ENCODE measurements around the gene TECPR2.
A peak's percentile ranks its signal among the peaks of the same experiment; 100 is the strongest.

Gene TECPR2, protein sequence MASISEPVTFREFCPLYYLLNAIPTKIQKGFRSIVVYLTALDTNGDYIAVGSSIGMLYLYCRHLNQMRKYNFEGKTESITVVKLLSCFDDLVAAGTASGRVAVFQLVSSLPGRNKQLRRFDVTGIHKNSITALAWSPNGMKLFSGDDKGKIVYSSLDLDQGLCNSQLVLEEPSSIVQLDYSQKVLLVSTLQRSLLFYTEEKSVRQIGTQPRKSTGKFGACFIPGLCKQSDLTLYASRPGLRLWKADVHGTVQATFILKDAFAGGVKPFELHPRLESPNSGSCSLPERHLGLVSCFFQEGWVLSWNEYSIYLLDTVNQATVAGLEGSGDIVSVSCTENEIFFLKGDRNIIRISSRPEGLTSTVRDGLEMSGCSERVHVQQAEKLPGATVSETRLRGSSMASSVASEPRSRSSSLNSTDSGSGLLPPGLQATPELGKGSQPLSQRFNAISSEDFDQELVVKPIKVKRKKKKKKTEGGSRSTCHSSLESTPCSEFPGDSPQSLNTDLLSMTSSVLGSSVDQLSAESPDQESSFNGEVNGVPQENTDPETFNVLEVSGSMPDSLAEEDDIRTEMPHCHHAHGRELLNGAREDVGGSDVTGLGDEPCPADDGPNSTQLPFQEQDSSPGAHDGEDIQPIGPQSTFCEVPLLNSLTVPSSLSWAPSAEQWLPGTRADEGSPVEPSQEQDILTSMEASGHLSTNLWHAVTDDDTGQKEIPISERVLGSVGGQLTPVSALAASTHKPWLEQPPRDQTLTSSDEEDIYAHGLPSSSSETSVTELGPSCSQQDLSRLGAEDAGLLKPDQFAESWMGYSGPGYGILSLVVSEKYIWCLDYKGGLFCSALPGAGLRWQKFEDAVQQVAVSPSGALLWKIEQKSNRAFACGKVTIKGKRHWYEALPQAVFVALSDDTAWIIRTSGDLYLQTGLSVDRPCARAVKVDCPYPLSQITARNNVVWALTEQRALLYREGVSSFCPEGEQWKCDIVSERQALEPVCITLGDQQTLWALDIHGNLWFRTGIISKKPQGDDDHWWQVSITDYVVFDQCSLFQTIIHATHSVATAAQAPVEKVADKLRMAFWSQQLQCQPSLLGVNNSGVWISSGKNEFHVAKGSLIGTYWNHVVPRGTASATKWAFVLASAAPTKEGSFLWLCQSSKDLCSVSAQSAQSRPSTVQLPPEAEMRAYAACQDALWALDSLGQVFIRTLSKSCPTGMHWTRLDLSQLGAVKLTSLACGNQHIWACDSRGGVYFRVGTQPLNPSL (N-terminal part only)

DNA sequence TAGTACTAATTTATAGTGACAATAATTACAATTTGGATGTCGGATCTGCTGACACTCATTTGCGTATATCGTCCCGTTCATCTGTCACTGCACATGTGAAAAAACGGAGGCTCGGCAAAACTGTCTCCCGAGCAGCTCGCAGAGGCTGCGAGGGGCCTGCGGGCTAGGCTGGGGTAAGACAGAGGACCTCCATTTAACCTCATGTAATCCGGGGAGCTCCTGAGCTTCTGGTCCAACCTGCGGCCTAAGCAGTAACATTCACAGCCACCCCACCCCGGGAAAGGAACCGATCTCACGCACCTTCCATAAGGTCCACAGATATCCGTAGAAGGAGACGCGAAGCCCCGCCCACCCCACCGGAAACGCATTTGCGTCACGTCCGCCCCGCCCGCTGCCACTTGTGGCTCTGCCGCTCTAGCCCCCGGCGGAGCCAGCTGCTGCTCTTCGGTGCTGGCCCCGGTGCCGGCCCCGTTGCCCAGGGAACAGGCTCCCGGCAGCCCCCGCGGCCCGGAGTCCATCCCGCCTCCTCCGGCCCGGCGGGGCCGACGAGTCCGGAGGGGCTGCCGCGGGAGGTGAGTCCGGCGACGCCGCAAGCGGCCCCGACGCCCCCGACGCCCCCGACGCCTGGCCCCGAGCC is at the start of gene TECPR2, which contains the start of gene CINP:
TSS of gene TECPR2 (plus strand) at position 397 of the 637 bp plus-strand sequence. CDS start 13,781 bp downstream, outside the sequence.
TSS of gene CINP (minus strand) at position 346 of the 637 bp plus-strand sequence. CDS start at position 307, 39 bp downstream.
- Histone ChIP-seq H3K4me1 (ENCODE audit: insufficient read depth, low read length) (peaks cover 6% of the 10 kb centered on the region), H3K9ac (ENCODE audit: low read depth, low read length) (peak within 1 kb of the TSS; percentile 98), H3K36me3 (ENCODE audit: insufficient read depth, low read length) (peaks cover 2% of the 10 kb centered on the region; the same call in 1 of the 2 replicates), H3K9me3 (ENCODE audit: control insufficient read depth, insufficient read depth, low read length) (no peaks in the 10 kb centered on the region)

DNA sequence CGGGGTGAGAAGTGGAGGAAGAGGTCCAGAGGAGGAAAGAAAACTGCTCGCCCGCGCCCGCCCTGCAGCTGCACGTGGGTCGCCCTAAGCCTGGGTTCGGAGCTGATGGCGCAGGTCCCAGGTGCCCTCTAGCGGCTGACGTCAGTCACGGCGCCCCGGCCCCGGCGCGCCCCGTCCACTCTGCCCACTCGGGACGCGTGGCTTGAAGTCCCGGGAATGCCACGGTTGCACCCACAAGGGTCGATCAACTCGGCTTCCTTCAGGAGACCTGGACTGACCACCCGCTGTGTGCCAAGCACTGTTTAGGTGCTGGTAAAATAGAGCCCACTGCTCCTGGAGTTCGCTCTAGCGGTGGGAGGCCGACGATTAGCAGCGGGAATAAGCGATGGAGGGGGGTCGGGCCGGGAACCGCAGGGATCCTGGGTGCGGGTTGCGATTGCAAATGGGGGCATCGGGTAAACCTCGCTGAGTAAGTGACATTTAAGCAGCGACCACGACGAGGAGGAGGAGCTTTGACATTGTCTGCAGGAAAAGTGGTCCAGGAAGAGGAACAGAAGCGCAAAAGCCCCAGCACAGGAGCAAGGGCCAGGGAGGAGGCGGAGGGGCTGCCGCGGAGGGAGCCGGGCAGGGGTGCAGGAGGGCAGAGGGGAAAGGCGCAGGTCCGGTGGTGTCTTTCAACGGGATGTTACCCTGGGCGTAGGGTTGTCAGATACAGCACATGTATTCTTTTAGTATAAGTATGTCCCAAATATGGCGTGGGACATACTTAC is 48.3 kb upstream of the TECPR2 start:
- H3K9ac ChIP-seq (ENCODE audit: low read depth, low read length) = peak overlapping the region; percentile 75
- H3K4me1 ChIP-seq (ENCODE audit: insufficient read depth, low read length) = no peaks in the 10 kb centered on the region
- H3K9me3 ChIP-seq (ENCODE audit: control insufficient read depth, insufficient read depth, low read length) = no peaks in the 10 kb centered on the region
- H3K36me3 ChIP-seq (ENCODE audit: insufficient read depth, low read length) = no peaks in the 10 kb centered on the region

DNA sequence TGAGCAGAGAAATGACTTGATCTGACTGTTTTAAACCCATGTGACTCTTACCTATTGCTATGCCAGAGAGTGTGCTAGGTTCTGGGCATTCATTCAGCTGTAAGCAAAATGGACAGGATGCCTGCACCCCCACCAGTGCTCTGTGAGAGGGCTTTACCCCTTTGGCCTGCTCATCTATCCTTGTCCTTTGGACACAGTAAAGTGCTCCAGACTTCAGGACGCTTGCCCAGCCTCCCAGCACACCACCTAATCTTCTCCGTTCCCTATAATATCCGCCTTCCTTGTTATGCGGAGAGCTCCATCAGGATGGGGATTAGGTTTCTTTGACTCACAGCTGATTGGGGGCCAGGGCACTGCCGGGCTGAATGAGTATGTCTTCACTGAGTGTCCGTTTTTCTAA is 47.6 kb upstream of the TECPR2 start:
- Histone ChIP-seq H3K36me3 (ENCODE audit: insufficient read depth, low read length) (no peaks in the 10 kb centered on the region), H3K9ac (ENCODE audit: low read depth, low read length) (peak overlapping the region; percentile 75; the same call in 1 of the 2 replicates), H3K9me3 (ENCODE audit: control insufficient read depth, insufficient read depth, low read length) (no peaks in the 10 kb centered on the region), H3K4me1 (ENCODE audit: insufficient read depth, low read length) (no peaks in the 10 kb centered on the region; the same call in 1 of the 2 replicates)

DNA sequence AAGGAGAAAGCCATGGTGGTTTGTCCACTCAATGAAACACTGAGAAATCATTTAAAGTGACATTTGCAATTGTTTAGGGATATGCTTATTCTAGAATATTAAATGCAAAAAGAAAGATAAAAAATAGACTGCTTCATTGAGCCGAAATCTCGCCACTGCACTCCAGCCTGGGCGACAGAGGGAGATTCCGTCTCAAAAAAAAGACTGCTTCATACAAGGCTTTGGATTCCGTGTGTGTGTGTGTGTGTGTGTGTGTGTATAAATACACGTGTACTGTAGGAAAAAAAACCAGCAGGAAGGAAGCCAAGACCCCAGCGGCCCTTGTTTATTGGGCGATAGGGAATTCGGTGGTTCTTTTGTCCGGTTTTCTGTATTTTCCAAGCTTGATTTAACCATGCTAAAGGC is 46.4 kb upstream of the TECPR2 start:
- Histone ChIP-seq H3K9me3 (ENCODE audit: control insufficient read depth, insufficient read depth, low read length) (no peaks in the 10 kb centered on the region), H3K4me1 (ENCODE audit: insufficient read depth, low read length) (peaks cover 5% of the 10 kb centered on the region; the same call in 1 of the 2 replicates), H3K9ac (ENCODE audit: low read depth, low read length) (peak overlapping the region; percentile 62), H3K36me3 (ENCODE audit: insufficient read depth, low read length) (no peaks in the 10 kb centered on the region)

DNA sequence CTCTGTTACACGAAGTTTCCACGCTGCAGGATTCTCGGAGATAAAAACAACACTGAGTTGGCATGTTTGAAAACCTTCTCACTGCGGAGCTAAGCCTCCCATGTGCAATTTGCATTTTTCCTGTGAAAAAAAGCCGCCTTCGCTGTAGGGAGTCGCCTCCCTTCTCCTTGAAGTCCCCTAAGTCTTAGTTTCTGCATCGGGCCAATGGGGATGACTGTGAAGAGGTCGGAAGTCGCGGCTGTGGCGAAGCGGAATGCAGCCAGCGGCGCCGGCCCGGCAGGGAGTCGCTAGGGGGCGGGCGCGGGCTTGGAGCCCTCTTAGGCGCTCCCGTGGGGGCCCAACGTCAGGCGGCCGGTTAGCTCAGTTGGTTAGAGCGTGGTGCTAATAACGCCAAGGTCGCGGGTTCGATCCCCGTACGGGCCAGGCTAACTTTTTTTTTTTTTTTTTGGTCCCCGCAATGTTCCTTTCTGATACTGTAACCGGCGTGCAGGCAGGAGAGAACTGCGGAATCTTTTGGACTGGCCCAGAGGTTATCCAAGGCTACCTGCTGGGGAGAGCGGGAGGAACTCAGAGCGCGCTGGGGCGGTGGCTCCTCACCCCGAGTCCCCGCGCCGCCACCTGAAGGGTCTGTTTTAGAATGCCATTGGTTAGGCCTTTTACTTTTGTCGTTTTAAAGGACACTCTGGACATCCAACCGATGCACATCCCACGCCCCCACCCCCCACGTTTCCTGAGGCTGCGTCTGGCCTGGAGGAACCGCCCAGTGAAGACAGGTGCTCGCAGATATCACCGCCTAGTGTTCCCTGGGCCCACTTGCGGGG is 45.8 kb upstream of the TECPR2 start:
- Histone ChIP-seq H3K36me3 (ENCODE audit: insufficient read depth, low read length) (no peaks in the 10 kb centered on the region), H3K4me1 (ENCODE audit: insufficient read depth, low read length) (peaks cover 5% of the 10 kb centered on the region; the same call in 1 of the 2 replicates), H3K9ac (ENCODE audit: low read depth, low read length) (peak overlapping the region; percentile 62), H3K9me3 (ENCODE audit: control insufficient read depth, insufficient read depth, low read length) (no peaks in the 10 kb centered on the region)

DNA sequence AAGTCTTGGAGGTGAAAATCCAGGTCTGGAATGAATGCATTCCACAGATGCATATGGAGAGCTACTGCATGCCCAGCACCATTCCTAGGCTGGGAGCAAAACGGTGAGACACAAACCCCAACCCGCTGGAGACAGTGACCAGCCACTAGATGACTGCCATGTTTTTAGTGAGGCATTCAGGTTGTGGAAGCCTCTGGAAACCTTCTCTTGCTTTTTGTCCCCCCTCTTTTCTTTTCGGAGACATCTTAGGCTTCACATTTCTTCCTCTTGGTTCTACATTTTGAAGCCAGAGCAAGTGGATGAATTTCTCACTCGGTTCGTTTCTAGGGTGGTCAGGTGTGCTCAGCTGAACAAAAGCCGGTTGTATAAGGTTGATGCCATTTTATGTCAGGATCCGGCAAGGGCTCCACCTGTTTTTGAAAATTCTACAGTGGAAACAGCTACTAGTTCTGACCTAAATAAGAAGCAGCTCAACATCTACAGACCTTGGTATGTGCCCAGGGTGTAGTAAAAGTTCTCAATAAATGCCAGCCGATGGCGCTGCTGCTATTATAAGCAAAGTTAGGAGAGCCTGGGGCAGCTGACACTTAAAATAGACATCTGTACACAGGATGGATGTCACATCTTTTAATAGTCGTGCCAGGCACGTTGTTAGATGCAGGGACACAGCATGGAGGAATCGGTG is 45.0 kb upstream of the TECPR2 start:
- Histone ChIP-seq H3K9ac (ENCODE audit: low read depth, low read length) (peak overlapping the region; percentile 55), H3K4me1 (ENCODE audit: insufficient read depth, low read length) (peaks cover 5% of the 10 kb centered on the region; the same call in 1 of the 2 replicates), H3K9me3 (ENCODE audit: control insufficient read depth, insufficient read depth, low read length) (no peaks in the 10 kb centered on the region)

DNA sequence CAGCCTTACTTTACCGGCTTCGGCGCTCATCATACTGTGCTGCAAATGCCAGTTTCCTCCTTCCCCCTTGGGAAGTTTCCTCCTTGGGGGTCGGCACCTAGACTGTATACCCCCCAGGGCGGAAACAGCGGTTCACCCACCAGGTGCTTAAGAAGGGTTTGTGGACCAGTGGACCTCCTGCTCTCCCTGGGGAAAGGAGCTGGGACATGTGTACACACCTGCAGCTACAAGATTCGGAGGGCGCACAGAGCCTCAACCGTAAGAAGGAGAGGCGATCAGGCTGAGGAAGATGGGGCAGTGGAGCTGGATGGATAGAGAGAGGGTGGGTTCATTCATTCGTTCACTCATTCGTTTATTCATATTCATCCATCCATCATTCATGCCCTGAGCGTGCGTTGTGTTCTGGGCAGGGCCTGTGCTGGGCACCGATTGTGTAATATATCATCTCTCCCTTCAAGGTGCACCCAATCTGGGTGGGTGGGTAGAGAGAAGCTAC is 43.9 kb upstream of the TECPR2 start:
- H3K4me1 ChIP-seq (ENCODE audit: insufficient read depth, low read length) = peaks cover 5% of the 10 kb centered on the region; the same call in 1 of the 2 replicates
- H3K9me3 ChIP-seq (ENCODE audit: control insufficient read depth, insufficient read depth, low read length) = no peaks in the 10 kb centered on the region

More for the DNA sequence above, 45.0 kb upstream of the TECPR2 start:
- H3K36me3 ChIP-seq (ENCODE audit: insufficient read depth, low read length) = no peaks in the 10 kb centered on the region

DNA sequence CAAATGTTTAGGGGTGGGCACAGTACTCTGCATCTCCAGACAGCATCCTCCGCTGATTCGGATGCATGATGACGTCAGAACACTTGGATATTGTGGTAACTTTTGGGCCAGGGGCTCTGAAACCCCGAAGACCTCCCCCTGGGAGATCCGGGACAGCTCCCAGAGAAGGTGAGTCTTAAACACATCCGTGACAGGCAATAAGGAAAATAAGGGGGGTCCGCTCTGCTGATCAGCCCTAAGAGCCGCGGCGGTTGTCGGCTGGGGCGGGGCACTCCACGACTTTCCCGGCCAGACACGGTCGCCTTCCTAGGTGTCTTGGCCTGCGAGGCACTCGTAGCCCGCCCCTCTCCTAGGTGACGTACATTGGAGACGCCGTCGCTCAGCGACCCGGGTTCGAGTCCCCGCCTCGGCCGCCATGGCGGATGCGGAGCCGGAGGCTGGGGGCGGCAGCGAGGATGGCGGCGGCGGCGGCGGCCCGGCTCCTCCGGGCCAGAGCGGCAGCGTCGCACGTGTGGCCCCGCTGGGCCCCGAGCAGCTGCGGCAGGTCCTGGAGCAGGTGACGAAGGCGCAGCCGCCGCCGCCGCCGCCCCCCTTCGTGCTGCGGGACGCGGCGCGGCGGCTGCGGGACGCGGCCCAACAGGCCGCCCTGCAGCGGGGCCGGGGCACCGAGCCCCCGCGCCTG is 43.2 kb upstream of the TECPR2 start, which contains the start of gene ZNF839:
TSS of gene ZNF839 (plus strand) at position 396 of the 682 bp plus-strand sequence. CDS start at position 416, 20 bp downstream.
- Histone ChIP-seq H3K36me3 (ENCODE audit: insufficient read depth, low read length) (no peaks in the 10 kb centered on the region), H3K9ac (ENCODE audit: low read depth, low read length) (peak within 1 kb of the TSS; percentile 93), H3K9me3 (ENCODE audit: control insufficient read depth, insufficient read depth, low read length) (no peaks in the 10 kb centered on the region), H3K4me1 (ENCODE audit: insufficient read depth, low read length) (peaks cover 5% of the 10 kb centered on the region; the same call in 1 of the 2 replicates)

More for the DNA sequence above, 43.9 kb upstream of the TECPR2 start:
- peak overlapping the region; percentile 93 for H3K9ac ChIP-seq (ENCODE audit: low read depth, low read length)
- H3K36me3 ChIP-seq (ENCODE audit: insufficient read depth, low read length) = no peaks in the 10 kb centered on the region

DNA sequence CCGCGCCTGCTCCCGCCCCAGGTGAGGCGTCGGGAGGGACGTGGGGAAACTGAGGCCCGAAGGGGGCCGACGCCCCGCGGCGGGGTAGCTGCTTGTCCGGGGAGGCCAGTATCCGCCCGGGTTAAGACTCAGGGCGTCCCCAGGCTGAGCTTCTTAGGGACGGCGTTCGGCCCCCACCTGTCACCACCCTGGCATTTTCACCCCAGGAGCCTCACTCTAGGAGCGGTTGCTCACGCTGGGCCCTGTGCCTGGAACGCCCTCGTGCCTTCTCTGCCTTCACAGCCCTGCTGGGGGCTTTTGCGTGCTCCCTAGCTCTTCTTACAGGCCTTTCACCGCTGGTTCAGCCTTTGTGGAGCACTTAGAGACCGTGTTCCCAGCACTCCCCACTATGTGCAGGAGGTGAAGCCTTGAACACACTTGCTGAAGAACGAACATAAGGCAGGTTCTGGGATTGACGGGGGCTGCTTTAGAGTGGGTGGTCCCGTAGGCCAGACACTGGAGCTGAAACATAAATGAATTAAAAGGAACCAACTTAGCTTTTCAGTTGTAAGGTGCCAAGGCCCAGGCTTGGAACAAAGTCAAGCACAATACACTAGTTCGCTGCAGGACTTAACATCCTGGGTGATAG is 42.6 kb upstream of the TECPR2 start:
- Histone ChIP-seq H3K36me3 (ENCODE audit: insufficient read depth, low read length) (no peaks in the 10 kb centered on the region), H3K9me3 (ENCODE audit: control insufficient read depth, insufficient read depth, low read length) (no peaks in the 10 kb centered on the region), H3K4me1 (ENCODE audit: insufficient read depth, low read length) (peaks cover 5% of the 10 kb centered on the region; the same call in 1 of the 2 replicates), H3K9ac (ENCODE audit: low read depth, low read length) (peak overlapping the region; percentile 93)

DNA sequence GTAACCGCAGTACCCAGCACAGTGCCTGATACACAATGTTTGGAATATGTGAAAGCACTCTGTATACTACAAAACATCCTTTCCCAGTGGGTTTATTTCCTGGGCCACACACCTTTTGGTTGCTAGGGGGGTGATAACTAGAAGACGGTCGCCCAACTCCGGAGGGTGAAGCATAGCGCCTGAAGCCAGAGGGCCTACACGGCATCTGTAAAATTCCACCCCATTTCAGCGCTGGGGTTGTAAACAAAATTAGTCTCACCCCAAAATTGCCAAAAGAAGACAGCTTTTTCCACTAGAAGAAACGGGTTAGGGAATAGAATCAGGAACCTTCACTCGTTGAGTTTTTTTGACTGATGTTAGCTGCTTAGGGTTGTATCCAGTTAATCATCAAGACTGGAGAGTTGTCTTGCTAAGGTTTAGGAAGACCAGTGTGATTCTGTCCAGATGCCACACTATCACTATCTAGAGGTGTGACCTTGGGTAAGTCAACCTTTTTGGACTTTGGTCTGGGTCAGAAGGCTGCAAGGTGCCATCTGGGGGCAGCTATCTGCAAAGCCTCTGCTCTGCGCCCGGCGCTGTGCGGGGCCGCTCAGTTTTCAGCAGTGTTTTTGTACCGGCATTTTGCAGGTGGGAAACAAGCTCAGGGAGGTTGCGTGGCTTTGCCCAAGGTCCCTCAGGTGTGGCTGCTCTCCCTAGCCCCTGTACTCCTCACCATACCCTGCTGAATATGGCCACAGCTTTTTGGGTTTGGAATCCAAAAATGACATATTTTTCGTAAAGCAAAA is 41.9 kb upstream of the TECPR2 start:
- H3K9me3 ChIP-seq (ENCODE audit: control insufficient read depth, insufficient read depth, low read length) = no peaks in the 10 kb centered on the region
- peak overlapping the region; percentile 93; the same call in 1 of the 2 replicates for H3K9ac ChIP-seq (ENCODE audit: low read depth, low read length)
- H3K36me3 ChIP-seq (ENCODE audit: insufficient read depth, low read length) = no peaks in the 10 kb centered on the region
- peaks cover 5% of the 10 kb centered on the region; the same call in 1 of the 2 replicates for H3K4me1 ChIP-seq (ENCODE audit: insufficient read depth, low read length)
